ENCODE results near the gene ICAM5.
"Not testable (repeated sequence)": the region's sequence is repeated elsewhere in the genome, so short reads cannot be mapped to it uniquely, and the experiment has no call there.

ICAM5 gene

GRCh38 chr19:10289836-10290356, at the start of gene ICAM5:
Gene ICAM5 (plus strand): TSS chr19:10289952. CDS start chr19:10290044, 92 bp downstream.
- DNase-seq (ENCODE audit: low read depth) = no peak
- TF ChIP-seq, protein P1, sequence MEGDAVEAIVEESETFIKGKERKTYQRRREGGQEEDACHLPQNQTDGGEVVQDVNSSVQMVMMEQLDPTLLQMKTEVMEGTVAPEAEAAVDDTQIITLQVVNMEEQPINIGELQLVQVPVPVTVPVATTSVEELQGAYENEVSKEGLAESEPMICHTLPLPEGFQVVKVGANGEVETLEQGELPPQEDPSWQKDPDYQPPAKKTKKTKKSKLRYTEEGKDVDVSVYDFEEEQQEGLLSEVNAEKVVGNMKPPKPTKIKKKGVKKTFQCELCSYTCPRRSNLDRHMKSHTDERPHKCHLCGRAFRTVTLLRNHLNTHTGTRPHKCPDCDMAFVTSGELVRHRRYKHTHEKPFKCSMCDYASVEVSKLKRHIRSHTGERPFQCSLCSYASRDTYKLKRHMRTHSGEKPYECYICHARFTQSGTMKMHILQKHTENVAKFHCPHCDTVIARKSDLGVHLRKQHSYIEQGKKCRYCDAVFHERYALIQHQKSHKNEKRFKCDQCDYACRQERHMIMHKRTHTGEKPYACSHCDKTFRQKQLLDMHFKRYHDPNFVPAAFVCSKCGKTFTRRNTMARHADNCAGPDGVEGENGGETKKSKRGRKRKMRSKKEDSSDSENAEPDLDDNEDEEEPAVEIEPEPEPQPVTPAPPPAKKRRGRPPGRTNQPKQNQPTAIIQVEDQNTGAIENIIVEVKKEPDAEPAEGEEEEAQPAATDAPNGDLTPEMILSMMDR (IDR thresholded peaks at IDR 0.05; ENCODE audit: low read length, missing control alignments) = no peak
- H3K4me3 ChIP-seq (replicated peaks; ENCODE audit: low read depth, low read length) = peak within 1 kb of the TSS; percentile 54

DNA sequence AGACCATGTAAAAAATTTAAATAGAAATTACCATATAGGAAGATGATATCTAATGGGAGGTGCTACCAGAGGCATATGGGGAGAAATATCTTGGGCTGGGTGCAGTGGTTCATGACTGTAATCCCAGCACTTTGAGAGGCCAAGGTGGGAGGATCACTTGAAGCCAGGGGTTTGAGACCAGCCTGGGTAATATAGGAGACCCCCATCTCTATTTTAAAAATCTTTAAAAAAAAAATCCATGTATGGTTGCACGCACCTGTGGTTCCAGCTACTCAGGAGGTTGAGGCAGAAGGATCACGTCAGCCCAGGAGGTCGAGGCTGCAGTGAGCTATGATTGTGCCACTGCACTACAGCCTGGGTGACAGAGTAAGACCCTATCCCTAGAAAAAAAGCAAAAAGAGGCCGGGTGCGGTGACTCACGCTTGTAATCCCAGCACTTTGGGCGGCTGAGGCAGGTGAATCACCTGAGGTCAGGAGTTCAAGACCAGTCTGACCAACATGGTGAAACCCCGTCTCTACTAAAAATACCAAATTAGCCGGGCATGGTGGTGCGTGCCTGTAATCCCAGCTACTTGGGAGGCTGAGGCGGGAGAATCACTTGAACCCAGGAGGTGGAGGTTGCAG, 47.8 kb upstream of the ICAM5 start:
- not testable (repeated sequence) for DNase-seq (ENCODE audit: low read depth); H3K4me3 ChIP-seq (replicated peaks; ENCODE audit: low read depth, low read length)

DNA sequence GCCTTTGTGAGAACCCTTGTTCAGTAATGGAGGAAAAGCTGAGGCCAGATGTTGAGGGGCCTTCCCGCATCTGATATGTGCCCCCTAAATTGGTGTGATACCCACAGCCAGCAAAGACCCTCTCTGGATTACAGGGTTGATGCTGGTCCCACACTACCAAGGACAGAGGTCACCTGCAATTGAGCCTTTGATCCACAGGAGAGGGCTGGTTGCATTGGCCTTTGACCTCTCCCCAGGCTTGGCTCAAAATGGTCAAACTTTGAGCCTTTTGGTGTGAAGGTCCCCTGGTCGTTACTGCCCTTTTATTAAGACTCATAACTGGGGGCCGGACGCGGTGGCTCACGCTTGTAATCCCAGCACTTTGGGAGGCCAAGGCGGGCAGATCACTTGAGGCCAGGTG, 46.1 kb upstream of the ICAM5 start:
- no peak for DNase-seq (ENCODE audit: low read depth)
- TF ChIP-seq, protein P1 (IDR thresholded peaks at IDR 0.05; ENCODE audit: low read length, missing control alignments) = no peak
- H3K4me3 ChIP-seq (replicated peaks; ENCODE audit: low read depth, low read length) = no peak overlapping the region

DNA sequence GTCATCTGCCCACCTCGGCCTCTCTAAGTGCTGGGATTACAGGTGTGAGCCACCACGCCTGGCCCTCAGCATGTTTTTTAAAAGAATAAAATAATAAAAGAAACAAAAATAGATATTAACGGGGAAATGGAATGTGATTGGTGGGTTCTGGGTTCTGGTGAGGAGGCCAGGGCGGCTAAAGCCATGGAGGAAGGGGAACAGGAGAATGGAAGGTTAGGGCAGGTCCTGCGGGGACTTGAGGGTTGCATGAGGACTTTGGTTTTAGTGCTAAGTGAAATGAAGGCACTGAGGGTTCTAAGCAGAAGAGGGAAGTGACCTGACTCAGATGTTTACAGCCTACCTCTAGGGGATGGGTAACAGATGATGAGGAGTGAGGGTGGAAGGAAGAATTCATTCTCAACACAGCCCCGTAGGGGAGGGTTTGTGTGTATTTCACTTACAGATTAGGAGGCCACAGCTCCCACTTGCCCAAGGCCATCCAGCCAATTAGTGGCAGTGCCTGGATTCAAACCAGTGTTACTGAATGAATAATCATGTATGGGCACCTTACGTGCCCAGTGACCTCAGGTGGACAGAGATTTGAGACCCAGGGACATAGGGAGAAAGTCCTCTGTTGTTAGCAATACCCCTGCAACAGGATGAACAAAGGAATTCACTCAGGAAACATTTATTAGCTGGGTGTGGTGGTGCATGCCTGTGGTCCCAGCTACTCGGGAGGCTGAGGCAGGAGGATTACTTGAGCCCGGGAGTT, 44.4 kb upstream of the ICAM5 start:
- no peak for DNase-seq (ENCODE audit: low read depth)

GRCh38 chr19:10246511-10246910, 43.2 kb upstream of the ICAM5 start:
- no peak overlapping the region for H3K4me3 ChIP-seq (replicated peaks; ENCODE audit: low read depth, low read length)
- TF ChIP-seq, protein P1 (IDR thresholded peaks at IDR 0.05; ENCODE audit: low read length, missing control alignments) = no peak
- DNase-seq (ENCODE audit: low read depth) = no peak

More for the DNA sequence above, 44.4 kb upstream of the ICAM5 start:
- TF ChIP-seq, protein P1 (IDR thresholded peaks at IDR 0.05; ENCODE audit: low read length, missing control alignments) = no peak
- H3K4me3 ChIP-seq (replicated peaks; ENCODE audit: low read depth, low read length) = no peak overlapping the region

- DNase-seq (ENCODE audit: low read depth) = peak; percentile 99
- TF ChIP-seq, protein P1 (IDR thresholded peaks at IDR 0.05; ENCODE audit: low read length, missing control alignments) = no peak
- H3K4me3 ChIP-seq (replicated peaks; ENCODE audit: low read depth, low read length) = peak within 1 kb of the TSS; percentile 97
These were observed 37.7 kb upstream of the ICAM5 start, which contains the start of gene MRPL4 for GRCh38 chr19:10251792-10252694. Gene MRPL4 (plus strand): TSS chr19:10252214. CDS start chr19:10252254, 40 bp downstream.
